Loucy (cell line): ENCODE measurements around the gene RAB8B.

Experiments
- CTCF ChIP-seq: fragments of 200-600 bp; sonication (generic); conservative IDR thresholded peaks from 2 replicates; pipeline ENCODE4 v1.5.1; 2014; ENCODE audit warnings: mild to moderate bottlenecking, antibody characterized with exemption, low read length
- EZH2phosphoT487 ChIP-seq: fragments of 200-600 bp; IDR thresholded peaks from 2 replicates; pipeline ENCODE4 v1.6.1; 2018; ENCODE audit warnings: antibody characterized with exemption, mild to moderate bottlenecking, moderate library complexity, borderline replicate concordance

DNA sequence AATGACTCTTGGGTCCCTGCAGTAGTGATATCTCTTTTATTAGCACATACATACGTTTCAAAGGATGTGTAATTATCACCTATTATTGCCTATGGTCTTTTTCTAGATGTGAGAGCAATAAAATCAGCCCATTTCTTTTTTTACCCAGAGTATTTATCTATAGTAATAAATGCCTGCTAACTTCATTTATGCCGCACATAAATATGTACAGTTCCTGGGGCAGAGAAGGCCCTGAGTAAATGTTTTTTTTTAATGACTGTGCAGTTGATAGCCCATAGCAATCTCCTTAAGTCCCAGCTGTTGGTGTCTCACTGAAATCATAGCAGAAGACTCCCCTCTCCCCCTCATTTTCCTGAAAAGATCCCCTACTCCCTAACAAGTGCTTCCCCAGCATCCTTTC, 16.7 kb downstream of the RAB8B start:
- TF ChIP-seq CTCF, result no peak
- TF ChIP-seq EZH2phosphoT487, result no peak
